HG03460 (cell line): ENCODE data around the gene MICAL2.

Experiments used
- ATAC-seq: cut with Tn5 transposase; IDR thresholded peaks from one replicate; pipeline ENCODE4 v1.9.1; 2021; ENCODE audit not compliant: unreplicated experiment

MICAL2 gene

GRCh38 chr11:12269104-12269441 is 158.7 kb downstream of the MICAL2 start:
- ATAC-seq = no peak

GRCh38 chr11:12269446-12270214 is 159.2 kb downstream of the MICAL2 start:
- no peak for ATAC-seq

GRCh38 chr11:12270215-12270797 is 159.9 kb downstream of the MICAL2 start:
- ATAC-seq = no peak

GRCh38 chr11:12270817-12271216 is 160.4 kb downstream of the MICAL2 start:
- no peak for ATAC-seq

- ATAC-seq = no peak
Measured at GRCh38 chr11:12271241-12271640, 160.9 kb downstream of the MICAL2 start.

GRCh38 chr11:12271826-12272366 is 161.5 kb downstream of the MICAL2 start:
- ATAC-seq = no peak

- ATAC-seq = no peak
Measured at GRCh38 chr11:12272821-12273617, 162.6 kb downstream of the MICAL2 start.

- no peak for ATAC-seq
Measured at GRCh38 chr11:12273618-12273995, 163.2 kb downstream of the MICAL2 start.

GRCh38 chr11:12274056-12274455 is 163.7 kb downstream of the MICAL2 start:
- no peak for ATAC-seq

GRCh38 chr11:12274558-12275197 is 164.3 kb downstream of the MICAL2 start:
- ATAC-seq = no peak

GRCh38 chr11:12275818-12276217 is 165.4 kb downstream of the MICAL2 start:
- no peak for ATAC-seq

- ATAC-seq = no peak
Measured at GRCh38 chr11:12276356-12276755, 166.0 kb downstream of the MICAL2 start.

- no peak for ATAC-seq
Measured at GRCh38 chr11:12276831-12277475, 166.6 kb downstream of the MICAL2 start.

GRCh38 chr11:12278766-12279671 is 168.6 kb downstream of the MICAL2 start:
- ATAC-seq = no peak

- ATAC-seq = no peak
Measured at GRCh38 chr11:12279672-12280108, 169.3 kb downstream of the MICAL2 start.

- no peak for ATAC-seq
Measured at GRCh38 chr11:12280199-12280837, 169.9 kb downstream of the MICAL2 start.

- ATAC-seq = no peak
Measured at GRCh38 chr11:12280838-12281565, 170.6 kb downstream of the MICAL2 start.
